ENCODE measurements around the gene TIMP2. TPM values are rescaled to one million over a fixed set of nuclear protein-coding genes. Genes with fewer than 3 reads are reported as not detected.

TIMP2 gene
- total and polyA plus RNA-seq, 2 of the 8 experiments (the other 6 are each of a cell fraction or from before 2014, with no cell fraction given), result 18.2 to 43.3 TPM

DNA sequence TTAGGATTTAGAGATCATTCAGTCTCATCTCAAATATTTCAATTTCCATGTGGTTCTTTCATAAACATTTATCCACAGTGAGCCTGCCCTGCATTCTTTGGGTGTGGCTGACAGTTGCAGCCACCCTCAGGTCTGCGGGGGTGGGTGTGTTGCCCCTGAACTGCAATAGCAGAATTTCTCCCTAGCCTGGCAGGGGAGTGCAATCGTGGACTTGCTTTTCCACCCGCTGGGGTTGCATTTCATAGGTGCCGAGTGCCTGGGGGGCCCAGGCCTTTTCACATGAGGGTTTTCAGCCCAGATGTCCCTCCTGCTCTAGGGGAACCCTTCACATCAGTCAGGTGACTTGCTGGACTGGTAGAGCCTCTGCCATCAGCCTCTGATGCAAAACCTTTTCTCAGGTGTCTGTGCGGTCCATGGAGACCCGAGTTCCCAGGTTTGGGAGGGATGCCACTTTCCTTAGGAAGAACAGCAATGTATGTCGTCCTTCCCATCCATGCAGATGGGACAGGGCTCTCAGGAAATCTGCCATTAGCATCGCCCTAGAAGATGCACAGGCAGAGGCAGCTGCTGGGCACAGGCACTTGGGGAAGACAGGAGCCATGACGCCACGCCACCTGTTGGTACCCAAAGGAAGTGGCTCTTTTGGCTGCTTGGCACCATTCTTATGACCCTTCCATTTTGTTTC lies 82.2 kb downstream of the TIMP2 start (continued):
- TF ChIP-seq RFX5 (IDR thresholded peaks at IDR 0.05; ENCODE audit: borderline replicate concordance, low read depth, low read length) (no peak), HDAC6 (IDR thresholded peaks at IDR 0.05; ENCODE audit: low read depth, low read length) (no peak), POU5F1 (IDR thresholded peaks at IDR 0.05; ENCODE audit: low read depth, low read length) (no peak), RBBP5 (IDR thresholded peaks at IDR 0.05; ENCODE audit: borderline replicate concordance, low read depth, low read length) (no peak), RNF2 (IDR thresholded peaks at IDR 0.05; ENCODE audit: borderline replicate concordance, low read depth, low read length, missing control alignments, poor library complexity, severe bottlenecking) (no peak)

Measured in H1 (cell line).